ENCODE measurements around the gene ATRIP.

ATRIP gene

DNA sequence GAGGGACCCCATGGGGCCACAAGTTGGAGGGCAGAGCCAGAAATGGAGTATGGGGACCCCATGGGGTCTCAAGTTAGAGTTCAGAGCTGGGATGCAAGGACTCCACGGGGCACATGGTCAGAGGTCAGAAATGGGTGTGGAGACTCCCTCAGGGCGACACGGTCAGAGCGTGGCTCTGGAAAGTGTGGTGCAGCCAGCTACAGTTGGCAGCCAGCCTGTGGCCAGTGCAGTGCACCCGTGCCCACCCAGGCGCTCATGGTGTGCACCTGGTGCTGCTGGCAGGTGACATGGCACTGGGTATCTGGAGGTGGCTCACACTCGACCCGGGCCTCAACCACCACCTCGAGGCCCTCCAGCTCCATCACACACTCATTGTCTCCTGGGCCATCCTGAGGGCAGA is 27.9 kb upstream of the ATRIP start:
- H3K27ac ChIP-seq = no peak overlapping the region
- H3K36me3 ChIP-seq = peaks cover 79 to 100% (median 93%) of the 10 kb centered on the region in 3 donors

DNA sequence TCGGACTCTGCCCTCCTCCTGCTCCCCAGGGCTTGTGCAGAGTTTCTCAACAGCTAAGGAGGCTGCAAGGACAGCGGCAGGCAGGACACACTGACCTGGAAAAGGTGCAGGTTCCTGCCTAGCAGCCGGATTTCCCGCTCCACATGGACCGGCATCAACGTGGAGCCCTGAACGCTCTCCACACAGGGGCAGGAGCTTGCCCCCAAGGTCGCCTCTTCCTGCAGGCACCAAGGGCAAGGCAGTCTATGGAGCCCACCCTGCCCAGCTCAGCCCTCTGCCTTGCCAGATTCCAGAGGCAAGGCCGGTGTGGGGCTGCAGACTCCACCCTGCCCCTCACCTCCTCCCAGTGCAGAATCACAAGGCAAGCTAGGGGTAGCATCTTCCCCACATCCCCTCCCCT is 27.4 kb upstream of the ATRIP start:
- TF ChIP-seq, protein P1, sequence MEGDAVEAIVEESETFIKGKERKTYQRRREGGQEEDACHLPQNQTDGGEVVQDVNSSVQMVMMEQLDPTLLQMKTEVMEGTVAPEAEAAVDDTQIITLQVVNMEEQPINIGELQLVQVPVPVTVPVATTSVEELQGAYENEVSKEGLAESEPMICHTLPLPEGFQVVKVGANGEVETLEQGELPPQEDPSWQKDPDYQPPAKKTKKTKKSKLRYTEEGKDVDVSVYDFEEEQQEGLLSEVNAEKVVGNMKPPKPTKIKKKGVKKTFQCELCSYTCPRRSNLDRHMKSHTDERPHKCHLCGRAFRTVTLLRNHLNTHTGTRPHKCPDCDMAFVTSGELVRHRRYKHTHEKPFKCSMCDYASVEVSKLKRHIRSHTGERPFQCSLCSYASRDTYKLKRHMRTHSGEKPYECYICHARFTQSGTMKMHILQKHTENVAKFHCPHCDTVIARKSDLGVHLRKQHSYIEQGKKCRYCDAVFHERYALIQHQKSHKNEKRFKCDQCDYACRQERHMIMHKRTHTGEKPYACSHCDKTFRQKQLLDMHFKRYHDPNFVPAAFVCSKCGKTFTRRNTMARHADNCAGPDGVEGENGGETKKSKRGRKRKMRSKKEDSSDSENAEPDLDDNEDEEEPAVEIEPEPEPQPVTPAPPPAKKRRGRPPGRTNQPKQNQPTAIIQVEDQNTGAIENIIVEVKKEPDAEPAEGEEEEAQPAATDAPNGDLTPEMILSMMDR (IDR thresholded peaks at IDR 0.05) = no peak
- Histone ChIP-seq H3K27me3 (no peaks in the 10 kb centered on the region), H3K4me1 (peaks cover 0 to 51% (median 31%) of the 10 kb centered on the region in 4 donors), H3K4me3 (no peak overlapping the region), H3K9me3 (no peaks in the 10 kb centered on the region), H3K36me3 (peaks cover 74 to 100% (median 91%) of the 10 kb centered on the region in 3 donors), H3K27ac (peak overlapping the region in 1 of 2 donors; percentile 93)
- intact Hi-C loops (cut with DNase I; ENCODE audit: low total_unique reads) = no loop called here
- DNase-seq = no peak

More for the DNA sequence above, 27.9 kb upstream of the ATRIP start:
- Histone ChIP-seq H3K9me3 (no peaks in the 10 kb centered on the region), H3K27me3 (no peaks in the 10 kb centered on the region), H3K4me1 (peaks cover 0 to 51% (median 28%) of the 10 kb centered on the region in 4 donors), H3K4me3 (no peak overlapping the region)
- intact Hi-C loops (cut with DNase I; ENCODE audit: low total_unique reads) = no loop called here
- no peak for DNase-seq
- TF ChIP-seq, protein P1 (IDR thresholded peaks at IDR 0.05) = no peak

DNA sequence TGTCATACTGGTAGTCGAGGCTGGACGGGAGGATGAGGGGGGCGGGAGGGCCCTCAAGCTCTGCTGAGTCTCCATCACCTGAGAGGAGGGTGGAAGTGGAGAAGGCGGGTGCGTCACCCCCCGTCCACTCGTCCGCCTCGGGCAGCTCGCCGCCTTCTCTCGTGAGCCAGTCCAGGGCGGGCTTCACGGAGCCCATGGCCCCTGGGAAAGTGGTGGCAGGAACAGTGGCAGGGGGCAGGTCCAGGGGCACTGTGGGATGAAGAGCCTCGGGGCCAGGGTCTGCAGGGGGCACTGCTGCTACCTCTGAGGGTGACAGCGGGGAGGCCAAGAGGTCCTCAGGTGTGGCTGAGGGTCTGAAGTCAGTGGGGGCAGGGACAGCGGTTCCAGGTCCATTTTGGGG is 26.9 kb upstream of the ATRIP start:
- TF ChIP-seq, protein P1 (IDR thresholded peaks at IDR 0.05) = no peak
- H3K27me3 ChIP-seq = no peaks in the 10 kb centered on the region
- intact Hi-C loops (cut with DNase I; ENCODE audit: low total_unique reads) = no loop called here

DNA sequence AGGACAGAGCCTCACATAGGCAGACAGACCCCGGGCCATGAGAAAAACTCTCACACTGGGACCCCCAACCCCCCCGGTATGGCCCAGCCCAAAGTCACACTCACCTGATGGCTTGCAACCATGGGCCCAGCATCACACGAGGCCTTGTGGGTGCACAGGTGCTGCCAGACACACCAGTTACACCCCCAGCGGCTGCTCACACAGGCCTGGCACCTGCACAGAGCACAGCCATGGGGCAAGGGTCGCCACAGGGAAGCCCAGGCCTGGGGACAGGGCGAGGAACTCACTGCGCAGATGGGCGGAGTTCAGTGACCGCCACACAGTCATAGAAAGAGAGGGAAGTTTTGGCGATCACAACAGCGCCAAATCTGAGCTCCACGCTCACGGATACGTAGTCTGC is 26.0 kb upstream of the ATRIP start:
- intact Hi-C loops (cut with DNase I; ENCODE audit: low total_unique reads) = no loop called here
- no peaks in the 10 kb centered on the region for H3K9me3 ChIP-seq
- no peaks in the 10 kb centered on the region for H3K27me3 ChIP-seq
- H3K4me1 ChIP-seq = peaks cover 0 to 51% (median 40%) of the 10 kb centered on the region in 4 donors
- peak overlapping the region; percentile 40 to 93 for H3K27ac ChIP-seq
- no peak overlapping the region for H3K4me3 ChIP-seq
- TF ChIP-seq, protein P1 (IDR thresholded peaks at IDR 0.05) = no peak
- no peak for DNase-seq
- peaks cover 60 to 88% (median 77%) of the 10 kb centered on the region in 3 donors for H3K36me3 ChIP-seq

More for the DNA sequence above, 26.9 kb upstream of the ATRIP start:
- H3K9me3 ChIP-seq = no peaks in the 10 kb centered on the region
- peaks cover 69 to 97% (median 87%) of the 10 kb centered on the region in 3 donors for H3K36me3 ChIP-seq
- DNase-seq = no peak
- H3K4me3 ChIP-seq = no peak overlapping the region
- H3K27ac ChIP-seq = peak overlapping the region in 1 of 2 donors; percentile 93
- H3K4me1 ChIP-seq = peaks cover 0 to 51% (median 31%) of the 10 kb centered on the region in 4 donors

DNA sequence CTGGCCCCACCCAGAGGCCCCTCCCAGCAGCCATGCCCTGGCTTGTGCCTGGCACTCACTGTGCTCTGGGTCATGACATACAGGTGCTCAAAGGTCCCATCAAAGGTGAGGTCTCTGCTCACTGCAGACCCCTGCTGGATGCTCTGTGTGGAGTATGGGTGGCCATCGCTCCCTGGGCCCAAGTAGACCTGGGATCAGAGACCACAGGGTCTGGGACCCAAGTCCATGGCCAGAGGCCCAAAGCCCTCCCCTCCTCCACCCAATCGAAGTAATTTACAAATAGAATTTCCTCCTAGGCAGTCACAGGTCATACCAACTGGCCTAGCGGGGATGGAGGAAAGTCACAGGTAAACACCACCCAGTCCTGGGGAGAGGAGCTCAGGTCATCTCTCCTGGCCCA is 24.3 kb upstream of the ATRIP start:
- Histone ChIP-seq H3K9me3 (no peaks in the 10 kb centered on the region), H3K4me3 (no peak overlapping the region), H3K4me1 (peaks cover 0 to 68% (median 56%) of the 10 kb centered on the region in 4 donors), H3K27ac (peak overlapping the region; percentile 93 to 99), H3K36me3 (peaks cover 43 to 71% (median 60%) of the 10 kb centered on the region in 3 donors), H3K27me3 (no peaks in the 10 kb centered on the region)
- no peak for DNase-seq
- intact Hi-C loops (cut with DNase I; ENCODE audit: low total_unique reads) = no loop called here
- TF ChIP-seq, protein P1 (IDR thresholded peaks at IDR 0.05) = no peak

DNA sequence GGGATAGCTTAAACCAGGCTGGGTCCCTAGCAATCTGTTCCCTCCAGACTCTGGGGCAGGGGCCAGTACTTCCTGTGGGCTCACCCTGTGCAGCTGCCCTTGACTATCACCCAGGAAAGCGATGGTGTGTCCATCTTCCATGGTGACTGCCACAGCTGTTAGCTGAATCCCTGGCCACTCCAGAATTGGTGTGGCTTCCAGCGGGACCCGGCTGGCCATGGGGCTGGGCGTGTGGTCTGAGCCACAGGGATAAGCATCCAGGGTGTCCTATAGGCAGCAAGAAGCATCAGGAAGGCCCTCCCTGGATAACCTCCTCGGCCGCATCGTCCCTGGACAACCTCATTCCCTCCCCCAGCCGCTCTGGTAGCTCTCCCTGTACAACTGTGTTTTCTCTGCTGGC is 23.9 kb upstream of the ATRIP start:
- TF ChIP-seq, protein P1 (IDR thresholded peaks at IDR 0.05) = no peak
- H3K36me3 ChIP-seq = peaks cover 39 to 67% (median 56%) of the 10 kb centered on the region in 3 donors
- intact Hi-C loops (cut with DNase I; ENCODE audit: low total_unique reads) = no loop called here
- no peaks in the 10 kb centered on the region for H3K9me3 ChIP-seq
- peak overlapping the region; percentile 93 to 99 for H3K27ac ChIP-seq
- H3K4me3 ChIP-seq = no peak overlapping the region
- no peaks in the 10 kb centered on the region for H3K27me3 ChIP-seq
- no peak for DNase-seq
- peaks cover 0 to 72% (median 58%) of the 10 kb centered on the region in 4 donors for H3K4me1 ChIP-seq

Measured in tibial artery (tissue), 4 donors.